Upper lobe of right lung (tissue), 1 donor: Measurements from ENCODE around the gene ACY1. TPM values are rescaled to one million over a fixed set of nuclear protein-coding genes. Genes with fewer than 3 reads are reported as not detected.

Experiments
- ATAC-seq: fragments of 200-7000 bp; cut with Tn5 transposase; one replicate; pipeline ENCODE4 v1.9.1; 2020; ENCODE audit warnings: mild to moderate bottlenecking, moderate library complexity
- DNase-seq: peaks from one replicate; pipeline ENCODE4 v3.0.0-alpha.2; 2020
- H3K27ac ChIP-seq: fragments of 200-600 bp; one replicate; pipeline ENCODE4 v1.8.0; 2022
- H3K27me3 ChIP-seq: fragments of 200-600 bp; one replicate; pipeline ENCODE4 v1.8.0; 2022; ENCODE audit warnings: mild to moderate bottlenecking
- H3K36me3 ChIP-seq: fragments of 200-600 bp; one replicate; pipeline ENCODE4 v1.8.0; 2022
- H3K4me1 ChIP-seq: fragments of 200-600 bp; one replicate; pipeline ENCODE4 v1.8.0; 2022
- H3K4me3 ChIP-seq: fragments of 200-600 bp; one replicate; pipeline ENCODE4 v1.8.0; 2022; ENCODE audit warnings: mild to moderate bottlenecking
- H3K9me3 ChIP-seq: fragments of 200-600 bp; one replicate; pipeline ENCODE4 v1.8.0; 2022
- CTCF ChIP-seq: fragments of 200-600 bp; IDR thresholded peaks from one replicate; pipeline ENCODE4 v1.8.0; 2022; ENCODE audit warnings: antibody characterized with exemption
- intact Hi-C: fragments of 100-400 bp; cut with DNase I; formaldehyde crosslinking; loops from one replicate; pipeline ENCODE4 v1.11.0; 2022
- total RNA-seq: library from RNA; stranded (reverse); fragmentation: NEBNext Ultra II Directional; extraction: Animal tissue kit (Norgen Biotek cat#: 25700); gene quantifications from one replicate; pipeline ENCODE4 v1.2.1, GENCODE V29; 2021
- donor health status: DM: no; HTN: yes; CAD: no; lungs with severe emphysema.

The ACY1 gene
- total RNA-seq, 1 donor from 2014 or later: 26.5 TPM

GRCh38 chr3:52001443-52001974 is 18.2 kb downstream of the ACY1 start:
- DNase-seq: peak; percentile 86
- ATAC-seq: peak; percentile 81

GRCh38 chr3:52002748-52003147 is 19.4 kb downstream of the ACY1 start:
- Histone ChIP-seq H3K4me3 (no peak overlapping the region), H3K27ac (no peak overlapping the region), H3K4me1 (peaks cover 14% of the 10 kb centered on the region), H3K36me3 (no peaks in the 10 kb centered on the region), H3K27me3 (no peaks in the 10 kb centered on the region), H3K9me3 (no peaks in the 10 kb centered on the region)
- DNase-seq (no peak), ATAC-seq (no peak)
- intact Hi-C loops: loop anchor here (5.0 kb wide), 3 partner anchors 50 to 145 kb away; no protein-coding TSS in a partner anchor
- no peak for TF ChIP-seq CTCF

More at GRCh38 chr3:52001443-52001974, 18.2 kb downstream of the ACY1 start:
- H3K4me1 ChIP-seq: peaks cover 14% of the 10 kb centered on the region
- no peak overlapping the region for H3K4me3 ChIP-seq
- no peaks in the 10 kb centered on the region for H3K9me3 ChIP-seq
- intact Hi-C loops: loop anchor here (5.0 kb wide), 3 partner anchors 51 to 146 kb away; no protein-coding TSS in a partner anchor
- H3K36me3 ChIP-seq: no peaks in the 10 kb centered on the region
- no peaks in the 10 kb centered on the region for H3K27me3 ChIP-seq
- TF ChIP-seq CTCF: peak; percentile 90
- no peak overlapping the region for H3K27ac ChIP-seq

- no peak for DNase-seq
- Histone ChIP-seq H3K27ac (no peak overlapping the region), H3K27me3 (no peaks in the 10 kb centered on the region), H3K4me3 (no peak overlapping the region), H3K36me3 (no peaks in the 10 kb centered on the region), H3K9me3 (no peaks in the 10 kb centered on the region), H3K4me1 (peaks cover 14% of the 10 kb centered on the region)
- peak; percentile 41 for TF ChIP-seq CTCF
- intact Hi-C loops: loop anchor here (5.0 kb wide), 3 partner anchors 48 to 143 kb away; no protein-coding TSS in a partner anchor
- peak; percentile 40 for ATAC-seq
Measured at GRCh38 chr3:52004163-52004787, 20.9 kb downstream of the ACY1 start.

- Histone ChIP-seq H3K27me3 (no peaks in the 10 kb centered on the region), H3K27ac (peak overlapping the region; percentile 42), H3K4me1 (peaks cover 14% of the 10 kb centered on the region), H3K36me3 (no peaks in the 10 kb centered on the region), H3K9me3 (no peaks in the 10 kb centered on the region), H3K4me3 (no peak overlapping the region)
- intact Hi-C loops: loop anchor here (5.0 kb wide), 3 partner anchors 47 to 142 kb away; no protein-coding TSS in a partner anchor
- ATAC-seq (no peak), DNase-seq (no peak)
- no peak for TF ChIP-seq CTCF
Measured at GRCh38 chr3:52004906-52005395, 21.6 kb downstream of the ACY1 start.

GRCh38 chr3:52005571-52005986 is 22.2 kb downstream of the ACY1 start:
- H3K27me3 ChIP-seq: no peaks in the 10 kb centered on the region
- ATAC-seq (peak; percentile 24), DNase-seq (peak; percentile 70)
- intact Hi-C loops: no loop called here
- no peak for TF ChIP-seq CTCF
- no peak overlapping the region for H3K4me3 ChIP-seq
- H3K27ac ChIP-seq: peak overlapping the region; percentile 42
- no peaks in the 10 kb centered on the region for H3K9me3 ChIP-seq
- H3K36me3 ChIP-seq: no peaks in the 10 kb centered on the region
- peaks cover 14% of the 10 kb centered on the region for H3K4me1 ChIP-seq
